Activated CD8-positive, alpha-beta memory T cell treated with anti-CD3 and anti-CD28 coated beads for 36 hours (primary cell): ENCODE results near the gene LRP1-AS. TPM values are rescaled to one million over a fixed set of nuclear protein-coding genes. Genes with fewer than 3 reads are reported as not detected.

Experiments
- CTCF ChIA-PET: fragments of 350-600 bp; sonication (Branson Sonifier 250); formaldehyde crosslinking; loops from one replicate; lab custom pipeline; 2021; ENCODE audit warnings: antibody characterized with exemption; lab: Charles Lee
- POLR2A ChIA-PET: fragments of 350-600 bp; sonication (Branson Sonifier 250); formaldehyde crosslinking; loops from one replicate; lab custom pipeline; 2021; ENCODE audit warnings: antibody characterized with exemption; lab: Charles Lee
- total RNA-seq, 2 experiments: library from RNA; stranded (reverse); gene quantifications; one replicate each; pipeline ENCODE4 v1.2.3, GENCODE V29; 2021

The LRP1-AS gene
- total RNA-seq, 2 experiments from 2014 or later = not detected

DNA sequence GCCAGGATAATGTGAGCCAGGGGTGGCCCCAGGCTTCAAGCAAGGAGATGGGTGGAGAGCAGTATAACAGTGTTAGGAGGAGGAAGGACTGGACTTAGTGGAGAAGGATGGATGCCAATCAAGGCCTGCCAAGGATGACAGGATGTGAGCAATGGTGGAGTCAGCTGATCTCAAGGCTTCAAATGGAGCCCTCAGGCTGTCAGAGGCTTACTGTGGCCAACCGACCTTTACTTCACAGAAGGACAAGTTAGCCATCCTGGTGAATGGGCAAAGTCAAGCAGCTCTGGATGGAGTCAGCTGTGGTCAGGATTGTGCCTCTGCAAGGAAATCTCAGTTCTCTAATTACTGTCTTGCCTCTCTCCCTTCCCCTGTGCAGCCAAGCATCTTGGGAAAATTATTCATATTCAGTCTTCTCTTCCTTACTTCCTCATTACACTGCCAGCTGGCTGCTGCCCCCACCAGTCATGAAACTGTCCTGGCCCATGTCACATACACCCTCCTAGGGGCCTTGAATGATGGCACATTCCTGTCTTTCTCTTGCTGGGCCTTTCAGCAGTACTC lies 28.6 kb downstream of the LRP1-AS start:
- ChIA-PET CTCF (interaction anchor here (2.5 kb wide), 1 partner anchor 49 kb away, joined by 6 read pairs; no protein-coding TSS in a partner anchor), POLR2A (no interaction called here)

DNA sequence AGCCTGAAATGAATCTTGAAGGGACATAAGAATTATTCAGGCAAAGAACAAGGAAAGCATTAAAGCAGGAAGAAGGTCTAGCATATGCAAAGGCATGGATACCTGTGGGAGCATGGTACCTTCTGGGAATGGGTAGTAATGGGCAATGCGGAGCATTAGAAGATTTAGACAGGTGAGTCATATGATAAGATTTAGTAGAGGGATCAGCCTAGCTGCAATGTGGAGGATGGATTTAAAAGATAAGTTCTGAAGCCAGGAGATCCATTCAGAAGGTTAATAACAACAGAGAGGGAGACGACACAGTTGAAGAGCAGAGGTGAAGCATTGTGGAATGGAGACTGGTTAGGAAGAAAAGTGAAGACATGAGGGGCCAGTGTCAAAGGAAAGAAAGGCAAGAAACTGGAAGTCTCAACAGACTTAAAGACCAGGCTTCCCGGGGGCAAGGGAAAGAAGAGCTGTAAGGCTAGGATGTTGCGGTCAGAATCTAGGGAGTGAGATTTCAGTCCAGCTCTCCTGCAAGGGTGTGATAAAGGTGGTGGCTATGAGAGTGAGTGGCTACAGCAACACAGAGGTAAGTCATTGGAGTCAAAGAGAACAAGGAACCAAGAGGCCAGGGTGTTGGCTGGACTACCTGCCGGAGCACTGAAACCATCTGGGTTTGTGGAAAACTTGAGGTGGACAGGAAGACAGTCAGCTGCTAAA lies 30.7 kb downstream of the LRP1-AS start:
- POLR2A ChIA-PET = no interaction called here
- CTCF ChIA-PET = interaction anchor here (1.1 to 3.6 kb wide), 6 partner anchors 47 to 109 kb away, joined by 3 to 11 read pairs (median 4); no protein-coding TSS in a partner anchor

DNA sequence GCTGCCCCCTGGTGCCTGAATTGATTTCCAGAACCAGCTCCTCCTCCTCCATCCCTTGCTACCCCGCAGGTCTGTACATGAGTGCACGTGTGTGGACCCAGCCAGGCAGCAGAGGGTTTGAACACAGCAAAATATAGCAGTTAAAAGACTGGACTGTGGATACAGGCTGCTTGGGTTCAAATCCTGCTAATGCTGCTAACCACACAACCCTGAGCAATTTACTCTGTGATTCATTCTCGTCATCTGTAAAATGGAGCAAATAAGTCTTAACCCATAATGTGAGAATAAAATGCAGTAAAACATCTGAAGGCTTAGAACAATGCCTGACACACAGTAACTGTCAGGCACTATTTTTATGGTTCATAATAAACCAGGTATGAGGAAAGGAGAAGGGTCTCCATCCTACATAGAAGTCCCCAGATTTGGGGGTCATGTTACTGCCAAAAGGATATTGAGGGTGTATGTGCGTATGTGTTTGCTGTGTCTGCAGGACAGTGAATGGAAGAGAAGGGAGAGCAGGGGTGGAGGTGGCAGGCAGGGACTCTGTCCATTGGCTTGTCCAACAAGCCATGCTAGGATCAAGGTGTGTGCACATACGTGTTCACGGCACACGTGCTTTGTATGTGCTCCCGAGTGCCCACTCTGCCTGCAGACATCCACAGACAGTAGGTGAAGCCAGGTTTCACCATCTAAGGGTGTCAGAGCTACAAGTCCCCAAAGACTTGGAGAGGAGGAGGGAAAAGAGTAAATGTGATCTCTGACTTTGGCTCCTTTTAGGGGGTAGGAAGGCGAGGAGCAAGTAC lies 34.7 kb downstream of the LRP1-AS start:
- CTCF ChIA-PET = interaction anchor here (0.6 to 5.6 kb wide), 36 partner anchors 13 to 585 kb away, joined by 3 to 83 read pairs (median 5); partner anchors contain the start of genes LRP1, NAB2, NEMP1 and SHMT2
- POLR2A ChIA-PET = interaction anchor here (0.5 to 4.0 kb wide), 21 partner anchors 12 to 435 kb away, joined by 3 to 31 read pairs (median 5); partner anchors contain the start of genes LRP1, NAB2 and NEMP1

DNA sequence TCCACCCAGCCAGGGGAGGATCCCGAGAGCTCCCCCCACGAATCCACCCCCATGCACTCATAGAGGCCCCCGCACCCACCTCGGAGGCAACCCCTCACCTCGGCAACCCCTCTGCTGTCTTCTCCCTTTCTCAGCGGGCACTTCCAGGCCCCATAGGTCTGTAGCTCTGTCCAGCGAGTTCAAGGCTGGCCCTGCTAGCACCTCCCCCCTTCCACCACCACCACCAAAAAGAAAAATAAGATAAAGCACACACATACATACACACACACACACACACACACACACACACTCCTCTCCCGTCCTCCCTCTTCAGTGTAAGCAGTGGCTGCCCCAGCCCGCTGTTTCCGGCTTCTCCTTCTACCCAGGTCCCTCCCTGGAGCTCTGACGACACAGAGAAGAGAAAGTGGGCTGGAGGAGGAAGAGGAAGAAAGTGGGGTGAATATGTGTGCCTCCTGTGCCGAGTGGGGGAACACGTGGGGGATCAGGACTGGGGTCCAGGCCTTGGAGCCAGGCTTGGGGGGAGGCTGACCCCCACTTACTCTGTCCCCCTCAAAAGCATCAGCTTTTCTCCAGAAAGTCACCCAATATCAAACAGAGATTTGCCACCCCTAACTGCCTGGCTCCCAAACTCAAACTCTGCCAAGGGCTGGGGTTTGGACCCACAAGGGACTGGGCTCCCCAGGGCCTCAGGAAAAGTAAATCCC lies 36.2 kb downstream of the LRP1-AS start, which contains the start of gene STAT6:
Gene STAT6 (minus strand): TSS at position 332 of the 704 bp plus-strand sequence. CDS start 3,084 bp downstream, outside the sequence.
- ChIA-PET CTCF (interaction anchor here (0.6 to 5.6 kb wide), 26 partner anchors 10 to 141 kb away, joined by 3 to 83 read pairs (median 6); partner anchors contain the start of genes LRP1, NAB2 and ZBTB39), POLR2A (interaction anchor here (0.5 to 4.0 kb wide), 18 partner anchors 9 to 482 kb away, joined by 3 to 31 read pairs (median 4); partner anchors contain the start of genes LRP1, NAB2, NEMP1 and PRIM1)

DNA sequence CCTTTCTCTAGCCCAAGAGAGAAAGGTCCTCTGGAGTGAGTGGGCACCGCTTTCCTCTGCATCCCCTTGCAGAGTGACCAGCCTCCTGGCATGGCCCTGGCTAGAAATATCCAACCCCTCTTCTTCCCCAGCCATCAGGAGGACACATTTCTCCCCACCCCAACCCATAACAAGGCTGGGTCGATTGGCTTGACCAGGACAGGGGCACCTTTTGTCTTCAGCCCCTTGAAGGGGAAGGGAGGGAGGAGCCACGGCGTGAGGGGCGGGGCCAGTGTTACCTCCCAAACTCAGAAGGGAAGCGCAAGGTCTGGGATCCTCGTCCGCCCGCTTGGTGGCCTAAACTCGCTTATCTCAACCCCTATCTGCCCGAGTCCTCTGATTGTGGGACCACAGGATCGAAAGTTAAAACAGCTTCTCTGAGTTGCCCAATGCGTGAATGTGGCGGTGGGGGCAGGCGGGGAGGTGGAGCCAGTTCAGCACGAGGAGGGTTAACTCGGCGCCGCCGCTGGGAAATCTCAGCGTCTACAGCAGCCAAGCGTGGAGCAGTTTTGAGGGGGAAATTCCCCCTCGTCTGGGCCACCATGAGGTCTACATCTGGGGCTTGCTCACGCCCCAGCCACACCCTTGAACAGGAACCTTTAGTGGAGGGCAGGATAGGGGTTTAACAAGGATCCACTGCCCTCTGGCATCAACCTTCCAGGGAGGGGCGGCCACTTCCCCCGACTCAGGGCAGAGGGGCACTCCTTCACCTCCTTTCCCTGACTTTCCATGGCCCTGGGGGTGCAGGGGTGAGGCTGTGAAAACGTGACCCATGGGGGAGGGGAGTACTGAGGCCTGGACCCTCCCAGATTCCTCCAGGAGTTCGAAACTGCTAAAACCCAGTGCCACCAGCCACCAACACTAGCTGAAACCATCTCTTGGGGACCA lies 37.1 kb downstream of the LRP1-AS start:
- ChIA-PET CTCF (interaction anchor here (0.7 to 5.6 kb wide), 16 partner anchors 9 to 132 kb away, joined by 3 to 83 read pairs (median 10); partner anchors contain the start of genes LRP1, NAB2 and ZBTB39), POLR2A (interaction anchor here (0.6 to 4.0 kb wide), 9 partner anchors 9 to 481 kb away, joined by 3 to 31 read pairs (median 15); partner anchors contain the start of genes LRP1, NAB2 and NEMP1)

DNA sequence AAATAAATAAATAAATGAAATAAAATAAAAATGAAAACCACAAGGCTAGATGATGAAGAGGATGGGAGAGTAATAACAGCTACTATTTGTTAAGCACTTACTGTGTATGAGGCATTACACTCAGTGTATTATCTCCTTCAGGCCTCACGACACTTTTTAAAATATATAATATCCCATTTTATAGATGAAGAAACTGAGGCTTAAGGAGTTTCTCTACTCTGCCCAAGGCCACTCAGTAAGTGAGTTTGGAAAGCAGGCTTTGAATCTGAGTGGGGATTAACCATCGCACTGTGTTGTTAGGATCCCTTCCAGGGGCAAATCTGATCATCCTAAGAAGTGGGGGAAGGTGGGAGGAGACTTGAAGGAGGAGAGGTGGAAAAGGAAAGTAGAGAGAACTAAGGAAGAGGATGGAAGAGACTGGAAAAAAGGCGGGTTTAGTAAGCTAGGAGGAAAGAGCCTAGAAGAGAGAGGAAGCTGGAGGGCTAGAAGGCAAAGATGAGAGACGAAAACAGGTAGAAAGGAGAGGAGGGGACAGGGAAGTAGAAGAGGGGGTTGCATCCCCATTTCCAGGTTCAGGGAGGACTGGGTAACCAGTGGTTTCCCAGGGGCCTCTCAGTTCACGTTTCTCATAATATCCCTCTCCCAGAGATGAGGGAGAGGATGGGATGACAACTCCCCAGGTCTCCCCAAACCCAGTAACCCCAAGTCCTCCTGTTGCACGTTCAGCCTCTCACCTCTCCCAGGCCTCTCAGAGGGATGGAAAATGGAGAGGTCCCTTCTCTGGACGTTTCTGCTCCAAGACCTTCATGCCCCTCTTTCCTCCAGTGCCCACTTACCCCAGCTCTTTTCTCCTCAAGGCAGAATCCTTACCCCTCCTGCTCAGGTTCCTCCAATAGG lies 38.0 kb downstream of the LRP1-AS start:
- CTCF ChIA-PET = interaction anchor here (0.5 to 5.6 kb wide), 8 partner anchors 8 to 105 kb away, joined by 3 to 83 read pairs (median 16); partner anchors contain the start of genes LRP1 and NAB2
- POLR2A ChIA-PET = interaction anchor here (0.9 to 4.0 kb wide), 4 partner anchors 10 to 44 kb away, joined by 3 to 31 read pairs (median 21); partner anchors contain the start of gene NEMP1

DNA sequence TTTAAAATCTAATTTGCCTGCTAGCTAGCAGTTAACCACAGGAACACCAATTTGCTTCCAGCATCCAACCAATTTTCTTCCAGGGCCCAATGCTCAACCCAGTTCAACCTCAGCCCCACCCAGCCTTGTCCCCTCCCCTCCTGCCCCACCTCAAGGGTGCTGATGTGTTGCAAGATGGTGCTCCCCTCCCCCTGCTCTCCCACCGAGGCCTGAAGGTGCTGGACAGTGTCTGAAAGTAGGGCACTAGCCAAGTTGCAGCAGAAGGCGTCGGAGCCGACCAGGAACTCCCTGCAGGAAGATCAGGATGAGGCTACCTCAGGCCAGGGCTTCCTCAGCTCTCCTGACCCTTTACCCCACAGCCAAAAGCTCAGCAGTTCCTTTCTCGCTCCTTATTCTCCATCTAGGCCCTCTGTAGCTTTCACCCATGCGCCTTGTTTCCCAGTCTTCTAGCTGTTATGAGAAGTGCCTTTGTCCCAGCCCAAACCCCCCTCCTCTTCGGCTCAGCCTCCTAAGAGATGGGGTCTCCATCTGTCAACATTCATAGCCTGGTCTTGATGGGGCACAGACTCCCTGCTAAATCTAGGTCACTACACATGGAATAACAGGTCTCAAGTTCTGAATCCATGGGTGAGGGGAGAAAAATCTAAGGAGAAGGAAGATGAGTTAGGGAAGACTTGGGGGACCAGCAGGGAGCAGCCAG lies 39.8 kb downstream of the LRP1-AS start:
- ChIA-PET POLR2A (no interaction called here), CTCF (interaction anchor here (0.8 to 5.6 kb wide), 7 partner anchors 12 to 75 kb away, joined by 4 to 83 read pairs (median 6); partner anchors contain the start of genes LRP1 and NAB2)

DNA sequence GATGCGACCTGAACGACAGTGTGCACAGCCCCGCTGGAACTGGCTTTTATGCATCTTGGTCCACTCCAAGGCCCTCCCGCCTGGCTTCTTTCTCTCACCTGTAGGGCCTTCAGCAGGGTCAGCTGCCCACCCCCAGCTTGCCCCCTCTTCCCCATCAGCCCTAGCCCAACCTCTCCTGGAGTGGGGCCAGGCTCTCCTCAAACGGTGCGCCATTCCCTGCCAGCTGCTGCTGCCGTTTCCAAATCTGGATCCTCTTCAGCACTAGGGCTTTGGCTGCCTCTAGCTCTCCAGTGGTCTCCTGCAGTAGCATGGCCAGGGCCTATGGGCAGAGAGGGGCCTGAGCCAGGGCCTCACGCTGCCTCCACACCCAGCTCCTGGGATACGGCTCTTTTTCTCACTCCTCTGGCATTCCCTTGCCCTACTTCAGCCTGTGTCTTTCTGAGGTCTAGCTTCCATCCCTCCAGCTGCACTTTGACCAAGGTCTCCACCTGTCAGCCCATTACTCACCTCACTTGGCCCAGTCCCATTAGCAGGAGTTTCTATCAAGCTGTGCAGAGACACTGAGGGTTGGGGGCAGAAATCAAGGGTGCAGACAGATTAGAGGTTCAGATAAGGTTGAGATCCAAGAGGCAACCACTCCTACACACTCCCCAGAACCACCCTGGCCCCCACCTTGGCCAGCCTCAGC lies 41.3 kb downstream of the LRP1-AS start:
- ChIA-PET CTCF (interaction anchor here (1.3 to 2.5 kb wide), 2 partner anchors 14 to 17 kb away, joined by 6 read pairs; partner anchors contain the start of gene NAB2), POLR2A (interaction anchor here (1.4 kb wide), 1 partner anchor 8 kb away, joined by 4 read pairs; no protein-coding TSS in a partner anchor)

DNA sequence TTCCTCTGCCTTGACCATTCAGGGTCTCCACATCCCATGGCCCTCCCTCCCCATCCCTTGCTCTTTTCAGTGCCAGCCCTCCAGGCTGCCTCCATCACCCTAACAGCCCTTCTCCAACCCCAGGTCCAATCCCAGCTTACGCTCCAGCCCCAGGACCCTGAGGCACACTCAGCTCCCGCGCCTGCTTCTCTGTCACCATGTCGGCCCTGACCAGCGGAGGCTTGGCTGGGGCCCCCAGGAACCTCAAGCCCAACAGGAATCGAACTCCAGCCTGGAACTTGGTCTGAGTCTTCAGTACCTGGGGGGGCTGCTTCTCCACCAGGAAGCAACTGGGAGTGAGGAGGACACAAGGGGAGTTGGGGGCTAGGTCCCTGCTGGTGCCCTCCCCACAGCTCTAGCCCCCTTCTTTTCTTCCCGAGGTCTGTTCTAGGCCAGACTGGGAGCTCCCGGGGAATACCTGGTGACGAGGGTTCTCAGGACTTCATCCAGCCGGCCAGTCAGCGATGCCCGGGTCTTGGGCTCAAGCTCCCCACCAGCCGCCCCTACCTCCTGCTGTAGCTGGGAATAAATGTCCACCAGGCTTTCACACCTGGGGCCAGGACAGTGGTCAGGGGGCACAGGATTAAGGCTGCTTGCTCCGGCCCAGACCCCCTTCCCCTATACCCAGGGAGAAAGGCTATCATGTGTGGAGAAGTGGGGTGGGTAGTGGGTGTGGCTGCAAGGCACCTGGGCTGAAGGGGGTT lies 42.2 kb downstream of the LRP1-AS start:
- CTCF ChIA-PET = interaction anchor here (0.9 to 1.6 kb wide), 3 partner anchors 17 to 134 kb away, joined by 3 to 5 read pairs (median 3); partner anchors contain the start of gene NAB2
- POLR2A ChIA-PET = no interaction called here

DNA sequence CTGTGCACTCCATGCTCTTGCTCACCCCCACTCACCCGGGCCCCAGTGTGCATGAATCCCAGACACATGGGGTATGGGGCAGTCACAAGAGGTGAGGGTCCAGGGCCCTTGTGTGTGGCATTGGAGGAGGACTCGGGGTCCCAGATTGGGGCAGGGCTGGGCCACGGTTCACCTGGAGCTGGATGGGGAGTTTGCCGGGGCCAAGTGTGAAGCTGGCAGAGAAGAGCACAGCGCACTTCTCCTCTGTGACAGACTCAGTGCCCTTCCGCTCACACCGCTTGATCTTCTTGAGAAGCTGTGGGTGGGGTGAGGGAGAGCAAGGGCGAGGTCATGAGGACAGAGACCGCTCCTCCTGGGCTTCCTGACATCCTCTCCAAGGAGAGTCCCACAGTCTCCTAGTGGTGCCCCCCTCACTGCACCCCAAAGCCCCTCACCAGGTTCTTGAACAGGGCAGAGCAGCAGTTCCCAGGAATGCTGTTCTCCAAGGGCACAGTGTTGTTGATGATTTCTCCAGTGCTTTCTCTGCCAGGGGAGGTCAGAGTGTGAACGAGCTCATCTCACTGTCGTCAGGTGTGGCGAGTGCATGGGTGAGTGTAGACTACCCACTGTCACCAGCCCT lies 43.0 kb downstream of the LRP1-AS start:
- CTCF ChIA-PET = interaction anchor here (0.9 to 3.5 kb wide), 5 partner anchors 11 to 135 kb away, joined by 3 to 9 read pairs (median 3); partner anchors contain the start of gene NAB2
- POLR2A ChIA-PET = interaction anchor here (0.8 to 1.4 kb wide), 2 partner anchors 10 to 26 kb away, joined by 3 to 4 read pairs; partner anchors contain the start of gene NEMP1

DNA sequence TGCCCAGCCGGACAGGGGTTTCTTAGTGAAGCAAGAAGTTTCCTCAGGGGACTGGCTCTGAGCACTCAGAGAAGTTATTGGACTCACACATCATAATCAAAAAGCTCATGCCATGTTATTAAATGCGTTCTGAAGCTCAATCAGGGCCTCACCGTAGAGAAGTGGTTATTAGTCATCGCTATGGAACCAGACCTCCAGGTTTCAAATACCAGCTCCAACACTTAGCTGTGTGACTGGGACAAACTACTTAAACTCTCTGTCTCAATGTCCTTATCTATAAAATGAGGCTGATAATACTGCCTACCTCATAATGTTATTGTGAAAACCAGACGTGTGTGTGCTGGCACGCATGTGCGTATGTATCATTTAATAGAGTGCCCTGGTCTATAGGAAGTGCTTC lies 43.6 kb downstream of the LRP1-AS start:
- CTCF ChIA-PET = interaction anchor here (0.9 to 3.5 kb wide), 3 partner anchors 10 to 135 kb away, joined by 3 to 9 read pairs (median 3); no protein-coding TSS in a partner anchor
- POLR2A ChIA-PET = interaction anchor here (0.8 to 1.4 kb wide), 2 partner anchors 10 to 25 kb away, joined by 3 to 4 read pairs; partner anchors contain the start of gene NEMP1

DNA sequence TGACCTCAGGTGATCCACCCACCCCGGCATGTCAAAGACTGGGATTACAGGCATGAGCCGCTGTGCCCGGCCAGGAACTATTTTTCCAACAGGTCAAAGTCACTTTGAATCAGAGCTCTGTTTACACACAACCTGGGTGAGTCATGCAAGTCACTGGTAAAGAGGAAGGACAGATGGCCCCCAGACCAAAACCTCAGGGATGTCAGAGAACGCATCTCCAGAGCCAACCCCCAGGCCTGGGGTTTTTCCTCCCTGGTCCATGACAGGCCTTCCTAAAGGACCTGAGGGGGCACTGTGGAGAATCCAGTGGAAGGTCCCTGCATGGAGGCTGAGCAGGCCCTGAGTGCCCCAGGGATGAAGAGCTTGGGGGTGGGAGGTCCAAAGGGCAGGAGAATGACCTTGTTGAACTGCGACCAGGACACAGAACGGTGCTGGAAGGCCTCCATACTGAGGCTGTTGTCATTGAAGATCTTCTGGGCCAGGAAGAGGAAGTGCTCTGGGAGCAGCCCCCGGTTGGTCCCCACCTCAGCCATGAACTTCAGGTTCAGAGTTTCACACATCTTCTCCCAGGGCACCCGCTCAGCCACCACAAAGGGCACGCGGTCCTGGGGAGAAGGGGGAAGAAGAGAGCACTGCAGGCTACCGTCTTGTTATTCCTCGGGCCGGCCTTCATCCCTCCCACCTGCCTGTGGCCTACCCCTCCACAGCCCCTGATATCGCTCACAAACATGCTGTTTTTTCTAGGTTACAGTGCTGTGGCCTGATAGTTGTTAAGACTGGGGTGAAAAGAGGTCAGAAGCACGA lies 45.3 kb downstream of the LRP1-AS start:
- POLR2A ChIA-PET = interaction anchor here (0.7 to 1.0 kb wide), 2 partner anchors 9 to 15 kb away, joined by 3 read pairs; no protein-coding TSS in a partner anchor
- CTCF ChIA-PET = interaction anchor here (0.7 to 3.5 kb wide), 3 partner anchors 8 to 10 kb away, joined by 3 to 10 read pairs (median 9); partner anchors contain the start of gene STAT6
